GM23248 (cell line): ENCODE data around the gene ACACB. TPM values are rescaled to one million over a fixed set of nuclear protein-coding genes. Genes with fewer than 3 reads are reported as not detected.

ENCODE experiments used
- DNase-seq: peaks from one replicate; pipeline ENCODE4 v3.0.0-alpha.2; 2015
- H2AFZ ChIP-seq: fragments of 200-600 bp; sonication (generic); 2 replicates; pipeline ENCODE4 v1.6.1; 2016; ENCODE audit warnings: antibody characterized with exemption
- H3F3A ChIP-seq: fragments of 200-600 bp; sonication (generic); 2 replicates; pipeline ENCODE4 v1.6.1; 2016; ENCODE audit warnings: mild to moderate bottlenecking, antibody characterized with exemption, mixed run types; ENCODE audit not compliant: insufficient read depth
- H3K27ac ChIP-seq: fragments of 200-600 bp; sonication (generic); 2 replicates; pipeline ENCODE4 v1.5.1; 2016; ENCODE audit warnings: mild to moderate bottlenecking
- H3K27me3 ChIP-seq: fragments of 200-600 bp; sonication (generic); replicated peaks from 2 replicates; pipeline ENCODE4 v1.6.1; 2016; ENCODE audit warnings: mild to moderate bottlenecking; ENCODE audit not compliant: insufficient read depth
- H3K36me3 ChIP-seq: fragments of 200-600 bp; sonication (generic); 2 replicates; pipeline ENCODE4 v1.6.1; 2016; ENCODE audit warnings: low read depth, mild to moderate bottlenecking
- H3K4me1 ChIP-seq: fragments of 200-600 bp; sonication (generic); 2 replicates; pipeline ENCODE4 v1.6.1; 2016; ENCODE audit warnings: mild to moderate bottlenecking; ENCODE audit not compliant: insufficient read depth
- H3K4me2 ChIP-seq: fragments of 200-600 bp; sonication (generic); one replicate; pipeline ENCODE4 v1.6.1; 2016; ENCODE audit warnings: mild to moderate bottlenecking; ENCODE audit not compliant: unreplicated experiment
- H3K4me3 ChIP-seq: fragments of 200-600 bp; sonication (generic); 2 replicates; pipeline ENCODE4 v1.5.1; 2016; ENCODE audit warnings: mild to moderate bottlenecking
- H3K79me2 ChIP-seq: fragments of 200-600 bp; sonication (generic); 2 replicates; pipeline ENCODE4 v1.6.1; 2016; ENCODE audit warnings: mild to moderate bottlenecking; ENCODE audit not compliant: insufficient read depth
- H3K9ac ChIP-seq: fragments of 200-600 bp; sonication (generic); 2 replicates; pipeline ENCODE4 v1.6.1; 2016; ENCODE audit warnings: mild to moderate bottlenecking
- H3K9me2 ChIP-seq: fragments of 200-600 bp; sonication (generic); 2 replicates; pipeline ENCODE4 v1.6.1; 2016; ENCODE audit warnings: mixed run types, mild to moderate bottlenecking, moderate library complexity; ENCODE audit not compliant: insufficient read depth
- H3K9me3 ChIP-seq: fragments of 200-600 bp; sonication (generic); one replicate; pipeline ENCODE4 v1.6.1; 2017; ENCODE audit warnings: low read depth
- H4K20me1 ChIP-seq: fragments of 200-600 bp; sonication (generic); 2 replicates; pipeline ENCODE4 v1.6.0; 2016; ENCODE audit not compliant: insufficient read depth
- EZH2 ChIP-seq: fragments of 200-600 bp; sonication (generic); IDR thresholded peaks from 2 replicates; pipeline ENCODE4 v1.6.1; 2018; ENCODE audit warnings: antibody characterized with exemption, mild to moderate bottlenecking; ENCODE audit not compliant: insufficient read depth, poor library complexity, severe bottlenecking
- EZH2phosphoT487 ChIP-seq: fragments of 200-600 bp; sonication (generic); IDR thresholded peaks from 2 replicates; pipeline ENCODE4 v1.6.1; 2018; ENCODE audit warnings: antibody characterized with exemption, moderate library complexity, mild to moderate bottlenecking, low read depth; ENCODE audit not compliant: insufficient read depth
- WGBS, 2 experiments: methylation state at CpG; one replicate each; pipeline ENCODE4 v1.1.6; 2015 to 2017; ENCODE audit warnings: low lambda C conversion rate in 2 of 2, low coverage in 1 of 2; ENCODE audit errors: missing lambda C conversion rate in 2 of 2; 5-methylcytosine and 5-hydroxymethylcytosine counted together
- in situ Hi-C: fragments of 300-500 bp; cut with MboI; formaldehyde crosslinking; loops from 2 replicates; pipeline ENCODE4 v1.15.0; 2020
- polyA plus RNA-seq: library from polyadenylated mRNA; unstranded; fragments of >200 nt; fragmentation: Nextera tagmentation; extraction: Ambion mirVana; gene quantifications from 2 replicates; pipeline ENCODE4 v1.2.1, GENCODE V29; 2016
- total RNA-seq: library from RNA; depleted of rRNA; stranded (reverse); fragments of >200 nt; shearing (Covaris generic); gene quantifications from 2 replicates; pipeline ENCODE4 v1.2.3, GENCODE V29; 2014

ACACB gene
- total and polyA plus RNA-seq, 2 experiments from 2014 or later = 0.66 to 4.1 TPM

DNA sequence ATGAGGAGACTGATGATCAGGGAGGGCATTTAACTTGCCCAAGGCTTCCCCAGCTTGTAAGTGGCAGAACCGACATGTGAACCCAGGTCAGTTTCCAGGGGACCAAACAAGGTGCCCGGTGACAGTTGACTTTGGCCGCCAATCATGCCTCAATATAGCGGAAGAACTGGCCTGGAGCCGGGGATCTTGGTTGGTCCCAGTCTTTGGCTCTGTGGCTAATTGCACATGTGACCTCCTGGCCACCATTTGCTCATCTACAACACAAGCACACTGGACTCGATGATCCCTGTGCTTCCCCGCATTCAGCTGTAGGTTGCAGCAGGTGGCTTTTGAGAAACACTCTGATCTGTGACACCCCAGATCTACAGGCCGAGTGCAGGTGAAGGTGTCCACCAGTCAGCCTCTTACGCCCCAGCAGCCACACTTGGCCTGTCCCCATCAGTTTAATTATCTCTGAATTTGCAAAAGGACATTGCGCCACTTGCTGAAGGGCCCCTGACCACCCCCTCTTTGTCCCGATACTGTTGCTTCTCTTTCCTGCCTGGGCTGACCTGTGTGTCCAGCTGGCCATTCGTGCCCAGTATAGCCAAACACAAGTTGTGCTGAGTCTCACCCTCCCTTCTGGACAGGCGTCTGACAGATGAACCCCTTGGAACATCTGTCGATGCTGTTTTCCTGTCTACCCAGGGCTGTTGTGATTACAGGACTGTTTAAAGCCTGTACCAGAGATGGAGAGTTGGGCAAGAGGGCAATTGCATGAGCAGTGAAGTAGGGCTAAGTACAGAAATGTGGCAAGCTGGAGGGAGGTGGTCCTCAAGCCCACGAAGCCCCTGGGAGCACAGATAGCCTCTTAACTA, 14.1 kb downstream of the ACACB start:
- DNase-seq = peak; percentile 9
- H3K79me2 ChIP-seq = no peaks in the 10 kb centered on the region
- 67 to 70% methylated on average over 15 of the region's 15 CpGs for WGBS, 2 experiments
- no peak overlapping the region for H3K9ac ChIP-seq
- H3F3A ChIP-seq = no peaks in the 10 kb centered on the region
- H3K4me2 ChIP-seq = no peak overlapping the region
- TF ChIP-seq EZH2 (no peak), EZH2phosphoT487 (no peak)
- in situ Hi-C loops = no loop called here
- no peaks in the 10 kb centered on the region for H3K9me3 ChIP-seq
- H4K20me1 ChIP-seq = no peaks in the 10 kb centered on the region
- no peak overlapping the region for H3K27ac ChIP-seq
- no peak overlapping the region for H3K4me3 ChIP-seq
- H2AFZ ChIP-seq = no peak overlapping the region
- no peaks in the 10 kb centered on the region for H3K9me2 ChIP-seq
- H3K27me3 ChIP-seq = peaks cover 4% of the 10 kb centered on the region; the same call in 1 of the 2 replicates
- no peaks in the 10 kb centered on the region for H3K36me3 ChIP-seq
- H3K4me1 ChIP-seq = peaks cover 11% of the 10 kb centered on the region

DNA sequence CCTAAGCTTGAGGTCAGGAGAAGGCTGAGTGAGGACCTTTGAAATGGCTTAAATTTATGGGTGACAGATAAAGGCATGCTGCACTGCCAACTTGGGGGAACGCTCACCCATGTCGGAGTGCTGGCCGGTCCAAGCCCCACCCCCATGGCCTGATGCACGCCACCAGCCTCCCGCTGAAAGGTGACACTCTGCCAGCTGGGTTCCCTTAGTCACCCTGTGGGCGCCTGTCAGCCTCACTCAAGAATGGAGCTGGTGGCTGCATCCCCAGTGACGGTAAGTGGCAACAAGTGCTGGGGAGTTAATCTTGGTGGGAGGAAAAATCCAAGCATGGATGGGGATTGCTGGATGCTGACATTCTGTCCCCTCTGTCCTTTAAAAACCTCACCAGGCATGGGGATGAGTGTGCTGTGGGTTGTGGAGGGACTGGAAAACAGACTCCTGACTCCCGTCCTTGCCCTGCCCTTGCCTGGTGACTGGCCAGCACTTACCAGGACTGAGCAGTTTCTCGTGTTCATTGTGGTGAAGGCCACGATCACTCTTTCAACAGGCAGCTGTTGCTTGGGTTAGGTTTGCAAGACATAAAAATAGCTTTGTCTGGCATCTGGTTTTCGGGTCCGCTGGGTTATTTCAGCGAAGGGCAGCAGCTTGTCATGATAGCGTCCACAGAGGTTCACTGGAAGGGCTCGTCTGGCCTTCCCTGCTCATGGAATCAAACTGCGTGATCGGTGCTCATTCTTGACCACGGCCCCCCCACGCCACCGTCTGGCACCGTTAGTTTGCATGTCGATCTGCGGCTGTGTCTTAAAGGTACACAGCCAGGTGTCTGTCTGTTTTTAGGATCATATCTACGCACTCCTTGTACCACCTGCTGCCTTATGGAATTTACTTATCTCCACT, 15.0 kb downstream of the ACACB start:
- Histone ChIP-seq H4K20me1 (no peaks in the 10 kb centered on the region), H3K27me3 (peaks cover 4% of the 10 kb centered on the region; the same call in 1 of the 2 replicates), H3K9me3 (peaks cover 2% of the 10 kb centered on the region), H3K4me1 (peaks cover 11% of the 10 kb centered on the region), H3K9me2 (no peaks in the 10 kb centered on the region), H3K4me2 (peak overlapping the region; percentile 3), H3K79me2 (no peaks in the 10 kb centered on the region), H3K4me3 (no peak overlapping the region), H3K9ac (no peak overlapping the region), H3K36me3 (no peaks in the 10 kb centered on the region), H3K27ac (no peak overlapping the region), H2AFZ (no peak overlapping the region), H3F3A (no peaks in the 10 kb centered on the region)
- DNase-seq = peak; percentile 58
- in situ Hi-C loops = no loop called here
- TF ChIP-seq EZH2phosphoT487 (no peak), EZH2 (no peak)
- WGBS, 2 experiments = 10 to 14% methylated on average over 24 of the region's 24 CpGs

DNA sequence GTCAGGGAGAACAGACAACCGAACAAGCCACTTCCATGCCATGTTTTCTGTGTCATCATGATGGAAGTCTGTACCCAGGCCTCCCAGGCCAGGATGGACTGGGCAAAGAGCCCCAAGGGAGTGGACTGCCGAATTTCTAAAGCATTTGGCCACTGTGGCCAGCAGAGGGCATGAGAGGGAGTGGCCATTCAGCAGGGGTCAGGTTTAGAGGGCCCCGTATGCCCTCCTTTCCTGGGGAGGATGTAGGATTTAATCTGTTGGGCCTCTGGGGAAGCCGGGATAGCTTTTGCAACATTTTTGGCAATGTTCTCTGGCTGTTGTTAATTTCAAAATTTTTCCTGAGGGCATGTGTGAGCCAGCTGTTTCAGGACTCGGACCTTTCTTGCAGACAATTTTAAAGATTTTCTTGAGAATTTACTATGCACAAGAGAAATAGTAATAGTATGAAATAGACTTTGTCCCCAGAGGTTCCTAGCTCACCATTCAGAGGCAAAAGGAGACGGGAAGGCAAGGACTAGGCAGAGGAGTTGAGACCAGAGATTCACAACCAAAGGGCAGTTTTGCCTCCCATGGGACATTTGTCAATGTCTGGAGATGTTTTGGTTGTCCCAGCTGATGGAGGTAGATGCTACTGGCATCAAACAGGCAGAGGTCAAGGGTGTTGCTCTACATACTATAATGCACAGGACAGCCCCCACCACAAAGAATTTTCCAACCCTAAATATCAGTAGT, 18.0 kb downstream of the ACACB start:
- no peak overlapping the region for H3K4me3 ChIP-seq
- H3K36me3 ChIP-seq = no peaks in the 10 kb centered on the region
- H3F3A ChIP-seq = no peaks in the 10 kb centered on the region
- peaks cover 5% of the 10 kb centered on the region for H3K9me3 ChIP-seq
- no peak overlapping the region for H3K4me2 ChIP-seq
- H3K4me1 ChIP-seq = peaks cover 11% of the 10 kb centered on the region
- no peak overlapping the region for H2AFZ ChIP-seq
- DNase-seq = peak; percentile 56
- no peaks in the 10 kb centered on the region for H3K9me2 ChIP-seq
- no peaks in the 10 kb centered on the region for H3K79me2 ChIP-seq
- no peaks in the 10 kb centered on the region for H4K20me1 ChIP-seq
- TF ChIP-seq EZH2phosphoT487 (no peak), EZH2 (no peak)
- in situ Hi-C loops = no loop called here
- WGBS, 2 experiments = 8 to 14% methylated on average over 6 of the region's 6 CpGs
- peaks cover 4% of the 10 kb centered on the region; the same call in 1 of the 2 replicates for H3K27me3 ChIP-seq
- no peak overlapping the region for H3K9ac ChIP-seq
- H3K27ac ChIP-seq = no peak overlapping the region

DNA sequence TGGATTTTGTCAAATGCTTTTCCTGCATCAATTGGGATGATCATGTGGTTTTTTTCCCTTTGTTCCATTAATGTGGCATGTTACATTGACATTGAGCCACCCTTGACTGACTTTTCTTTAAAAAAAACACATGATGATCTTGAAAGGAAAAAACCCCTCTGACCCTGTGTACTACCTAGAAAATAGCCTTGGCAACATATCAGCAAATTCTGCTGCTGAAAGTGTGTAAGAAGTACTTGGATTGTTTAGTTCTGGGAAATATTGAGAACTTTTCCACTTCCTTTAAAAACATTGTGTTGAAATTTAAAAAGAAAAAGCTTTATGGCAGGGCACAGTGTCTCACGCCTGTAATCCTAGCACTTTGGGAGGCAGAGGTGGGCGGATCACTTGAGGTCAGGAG, 20.7 kb downstream of the ACACB start:
- no peak overlapping the region for H2AFZ ChIP-seq
- in situ Hi-C loops = no loop called here
- H3K36me3 ChIP-seq = no peaks in the 10 kb centered on the region
- no peaks in the 10 kb centered on the region for H3F3A ChIP-seq
- H3K9ac ChIP-seq = no peak overlapping the region
- H3K4me3 ChIP-seq = no peak overlapping the region
- TF ChIP-seq EZH2phosphoT487 (no peak), EZH2 (no peak)
- 0 to 5% methylated on average over 2 of the region's 2 CpGs for WGBS, 2 experiments
- no peaks in the 10 kb centered on the region for H3K79me2 ChIP-seq
- H3K4me1 ChIP-seq = peaks cover 4% of the 10 kb centered on the region; the same call in 1 of the 2 replicates
- H3K9me3 ChIP-seq = peaks cover 5% of the 10 kb centered on the region
- no peaks in the 10 kb centered on the region for H3K27me3 ChIP-seq
- no peak overlapping the region for H3K4me2 ChIP-seq
- no peak overlapping the region for H3K27ac ChIP-seq
- DNase-seq = no peak
- no peaks in the 10 kb centered on the region for H3K9me2 ChIP-seq
- H4K20me1 ChIP-seq = no peaks in the 10 kb centered on the region
